ENCODE measurements around the gene BCLAF1.

The BCLAF1 gene

GRCh38 chr6:136289579-136290409 lies at the start of gene BCLAF1:
BCLAF1 (minus strand) TSS chr6:136289846; CDS start chr6:136279866, 9,980 bp downstream.
- DNase-seq = peak; percentile 100

GRCh38 chr6:136338486-136338885 lies 48.8 kb upstream of the BCLAF1 start:
- peak; percentile 32 for DNase-seq

- DNase-seq = peak; percentile 24
Measured at GRCh38 chr6:136337606-136338005, 48.0 kb upstream of the BCLAF1 start.

GRCh38 chr6:136337121-136337520 lies 47.5 kb upstream of the BCLAF1 start:
- DNase-seq = no peak

GRCh38 chr6:136335736-136336363 lies 46.2 kb upstream of the BCLAF1 start:
- DNase-seq = no peak

- DNase-seq = peak; percentile 14
Measured at GRCh38 chr6:136334853-136335252, 45.2 kb upstream of the BCLAF1 start.

GRCh38 chr6:136334465-136334846 lies 44.8 kb upstream of the BCLAF1 start:
- DNase-seq = no peak

GRCh38 chr6:136333824-136334464 lies 44.3 kb upstream of the BCLAF1 start:
- no peak for DNase-seq

GRCh38 chr6:136331461-136331860 lies 41.8 kb upstream of the BCLAF1 start:
- no peak for DNase-seq

GRCh38 chr6:136330634-136331033 lies 41.0 kb upstream of the BCLAF1 start:
- DNase-seq = no peak

- peak; percentile 83 for DNase-seq
Measured at GRCh38 chr6:136326038-136326553, 36.5 kb upstream of the BCLAF1 start.

- DNase-seq = no peak
Measured at GRCh38 chr6:136324686-136325380, 35.2 kb upstream of the BCLAF1 start.

GRCh38 chr6:136323431-136324112 lies 33.9 kb upstream of the BCLAF1 start:
- peak; percentile 70 for DNase-seq

- DNase-seq = no peak
Measured at GRCh38 chr6:136319732-136320131, 30.1 kb upstream of the BCLAF1 start.

- DNase-seq = no peak
Measured at GRCh38 chr6:136318676-136319075, 29.0 kb upstream of the BCLAF1 start.

- DNase-seq = no peak
Measured at GRCh38 chr6:136317971-136318370, 28.3 kb upstream of the BCLAF1 start.

GRCh38 chr6:136317021-136317694 lies 27.5 kb upstream of the BCLAF1 start:
- peak; percentile 86 for DNase-seq

- no peak for DNase-seq
Measured at GRCh38 chr6:136315594-136315993, 25.9 kb upstream of the BCLAF1 start.

GRCh38 chr6:136312975-136313374 lies 23.3 kb upstream of the BCLAF1 start:
- DNase-seq = no peak

- no peak for DNase-seq
Measured at GRCh38 chr6:136309729-136310311, 20.2 kb upstream of the BCLAF1 start.

- DNase-seq = no peak
Measured at GRCh38 chr6:136309171-136309570, 19.5 kb upstream of the BCLAF1 start.

Measured in NCI-H69 (cell line).